ENCODE measurements around the gene TNFRSF9. TPM values are rescaled to one million over a fixed set of nuclear protein-coding genes. Genes with fewer than 3 reads are reported as not detected.

Gene TNFRSF9
- total and polyA plus RNA-seq, 2 experiments from 2014 or later = 0.08 to 1.2 TPM

GRCh38 chr1:7938070-7938469 lies 2.6 kb downstream of the TNFRSF9 start:
- no peak overlapping the region for H3K27ac ChIP-seq
- H3K79me2 ChIP-seq = no peaks in the 10 kb centered on the region
- no peaks in the 10 kb centered on the region for H3K9me3 ChIP-seq (ENCODE audit: low read depth)
- TF ChIP-seq EZH2phosphoT487 (IDR thresholded peaks at IDR 0.05; ENCODE audit: low read depth, severe bottlenecking, unreplicated experiment) (no peak), EZH2 (IDR thresholded peaks at IDR 0.05; ENCODE audit: borderline replicate concordance) (no peak), CTCF (IDR thresholded peaks at IDR 0.05; ENCODE audit: poor library complexity) (no peak)
- no peak for DNase-seq (ENCODE audit: low spot score)
- no peaks in the 10 kb centered on the region for H4K20me1 ChIP-seq (ENCODE audit: insufficient read depth, poor library complexity, severe bottlenecking)
- H3K4me1 ChIP-seq (ENCODE audit: insufficient read depth) = no peaks in the 10 kb centered on the region
- no peak overlapping the region for H3K4me2 ChIP-seq
- H2AFZ ChIP-seq = no peak overlapping the region
- 26% methylated on average over 3 of the region's 3 CpGs for WGBS (ENCODE audit: low lambda C conversion rate, missing lambda C conversion rate)
- H3K4me3 ChIP-seq = no peak overlapping the region
- no peaks in the 10 kb centered on the region for H3K36me3 ChIP-seq (replicated peaks; ENCODE audit: insufficient read depth, low read depth)
- peaks cover 43% of the 10 kb centered on the region for H3K27me3 ChIP-seq
- H3K9me2 ChIP-seq (replicated peaks; ENCODE audit: insufficient read depth) = no peaks in the 10 kb centered on the region

GRCh38 chr1:7932524-7933138 lies 8.0 kb downstream of the TNFRSF9 start:
- no peak for TF ChIP-seq EZH2 (IDR thresholded peaks at IDR 0.05; ENCODE audit: borderline replicate concordance)
- TF ChIP-seq EZH2phosphoT487 (IDR thresholded peaks at IDR 0.05; ENCODE audit: low read depth, severe bottlenecking, unreplicated experiment) = no peak
- no peak for TF ChIP-seq CTCF (IDR thresholded peaks at IDR 0.05; ENCODE audit: poor library complexity)
- no peaks in the 10 kb centered on the region for H3K9me3 ChIP-seq (ENCODE audit: low read depth)
- H4K20me1 ChIP-seq (ENCODE audit: insufficient read depth, poor library complexity, severe bottlenecking) = no peaks in the 10 kb centered on the region
- WGBS (ENCODE audit: low lambda C conversion rate, missing lambda C conversion rate) = 86% methylated on average over 15 of the region's 15 CpGs
- no peaks in the 10 kb centered on the region for H3K9me2 ChIP-seq (replicated peaks; ENCODE audit: insufficient read depth)
- no peak overlapping the region for H3K27ac ChIP-seq
- peaks cover 10% of the 10 kb centered on the region for H3K27me3 ChIP-seq
- H3K4me3 ChIP-seq = no peak overlapping the region
- DNase-seq (ENCODE audit: low spot score) = no peak
- no peaks in the 10 kb centered on the region for H3K79me2 ChIP-seq
- H2AFZ ChIP-seq = no peak overlapping the region
- H3K36me3 ChIP-seq (replicated peaks; ENCODE audit: insufficient read depth, low read depth) = no peaks in the 10 kb centered on the region
- H3K4me1 ChIP-seq (ENCODE audit: insufficient read depth) = no peaks in the 10 kb centered on the region
- H3K4me2 ChIP-seq = no peak overlapping the region

- Histone ChIP-seq H2AFZ (no peak overlapping the region), H3K4me1 (ENCODE audit: insufficient read depth) (no peaks in the 10 kb centered on the region), H4K20me1 (ENCODE audit: insufficient read depth, poor library complexity, severe bottlenecking) (no peaks in the 10 kb centered on the region), H3K27me3 (peaks cover 18% of the 10 kb centered on the region), H3K9me3 (ENCODE audit: low read depth) (no peaks in the 10 kb centered on the region), H3K9me2 (replicated peaks; ENCODE audit: insufficient read depth) (no peaks in the 10 kb centered on the region), H3K4me3 (no peak overlapping the region), H3K4me2 (no peak overlapping the region), H3K36me3 (replicated peaks; ENCODE audit: insufficient read depth, low read depth) (no peaks in the 10 kb centered on the region), H3K79me2 (no peaks in the 10 kb centered on the region), H3K27ac (no peak overlapping the region)
- DNase-seq (ENCODE audit: low spot score) = no peak
- WGBS (ENCODE audit: low lambda C conversion rate, missing lambda C conversion rate) = 78% methylated on average over 2 of the region's 2 CpGs
- no peak for TF ChIP-seq EZH2phosphoT487 (IDR thresholded peaks at IDR 0.05; ENCODE audit: low read depth, severe bottlenecking, unreplicated experiment)
- no peak for TF ChIP-seq EZH2 (IDR thresholded peaks at IDR 0.05; ENCODE audit: borderline replicate concordance)
- no peak for TF ChIP-seq CTCF (IDR thresholded peaks at IDR 0.05; ENCODE audit: poor library complexity)
Measured at GRCh38 chr1:7931446-7931812, 9.2 kb downstream of the TNFRSF9 start.

Data from hepatocyte (in vitro differentiated cells).